ENCODE measurements around the gene EIF4E3. TPM values are rescaled to one million over a fixed set of nuclear protein-coding genes. Genes with fewer than 3 reads are reported as not detected.
A peak's percentile ranks its signal among the peaks of the same experiment; 100 is the strongest.

Gene EIF4E3
- total and polyA plus RNA-seq, 2 donors from 2014 or later: 10.5 to 37.1 TPM

GRCh38 chr3:71726146-71726545 lies 944 bp upstream of the EIF4E3 start:
- no peaks in the 10 kb centered on the region for H3K27me3 ChIP-seq (ENCODE audit: control insufficient read depth, insufficient read depth, low read length)
- peak overlapping the region in 1 of 3 donors; percentile 60 for H3K9ac ChIP-seq (ENCODE audit: low read length in 3 of 3)
- H3K27ac ChIP-seq (ENCODE audit: low read depth in 2 of 2, low read length in 2 of 2): no peak overlapping the region
- no peak overlapping the region for H3K4me3 ChIP-seq (ENCODE audit: low read length in 3 of 3)
- DNase-seq (no peak), FAIRE-seq (no peak)
- peaks cover 0 to 13% (median 2%) of the 10 kb centered on the region in 3 donors for H3K4me1 ChIP-seq (ENCODE audit: control insufficient read depth in 2 of 3, insufficient read depth in 2 of 3, low read depth in 1 of 3, low read length in 3 of 3)
- no peak for TF ChIP-seq CTCF (IDR thresholded peaks at IDR 0.05; ENCODE audit: borderline replicate concordance, extremely low read depth, insufficient read depth)
- no peaks in the 10 kb centered on the region for H3K9me3 ChIP-seq (ENCODE audit: control insufficient read depth in 2 of 3, insufficient read depth in 1 of 3, low read length in 3 of 3)
- H3K36me3 ChIP-seq (ENCODE audit: control insufficient read depth in 2 of 3, insufficient read depth in 3 of 3, low read length in 3 of 3): no peaks in the 10 kb centered on the region
- intact Hi-C loops (cut with DNase I): no loop called here

GRCh38 chr3:71724584-71725270 lies 475 bp downstream of the EIF4E3 start:
- FAIRE-seq: no peak
- intact Hi-C loops (cut with DNase I): no loop called here
- H3K4me1 ChIP-seq (ENCODE audit: control insufficient read depth in 2 of 3, insufficient read depth in 2 of 3, low read depth in 1 of 3, low read length in 3 of 3): peaks cover 0 to 10% (median 2%) of the 10 kb centered on the region in 3 donors

GRCh38 chr3:71724171-71724453 lies 1.1 kb downstream of the EIF4E3 start:
- no peak for FAIRE-seq
- intact Hi-C loops (cut with DNase I): no loop called here
- peak overlapping the region in 2 of 3 donors; percentile 5 to 71 for H3K9ac ChIP-seq (ENCODE audit: low read length in 3 of 3)

More at GRCh38 chr3:71724584-71725270, 475 bp downstream of the EIF4E3 start:
- Histone ChIP-seq H3K27me3 (ENCODE audit: control insufficient read depth, insufficient read depth, low read length) (no peaks in the 10 kb centered on the region), H3K4me3 (ENCODE audit: low read length in 3 of 3) (peak overlapping the region; percentile 45 to 85 (median 60)), H3K9me3 (ENCODE audit: control insufficient read depth in 2 of 3, insufficient read depth in 1 of 3, low read length in 3 of 3) (no peaks in the 10 kb centered on the region), H3K36me3 (ENCODE audit: control insufficient read depth in 2 of 3, insufficient read depth in 3 of 3, low read length in 3 of 3) (no peaks in the 10 kb centered on the region), H3K27ac (ENCODE audit: low read depth in 2 of 2, low read length in 2 of 2) (peak overlapping the region in 1 of 2 donors; percentile 55), H3K9ac (ENCODE audit: low read length in 3 of 3) (peak overlapping the region; percentile 5 to 71 (median 5))
- DNase-seq: peak; percentile 46 to 80 (median 65)
- no peak for TF ChIP-seq CTCF (IDR thresholded peaks at IDR 0.05; ENCODE audit: borderline replicate concordance, extremely low read depth, insufficient read depth)

More at GRCh38 chr3:71724171-71724453, 1.1 kb downstream of the EIF4E3 start:
- no peak for DNase-seq
- Histone ChIP-seq H3K36me3 (ENCODE audit: control insufficient read depth in 2 of 3, insufficient read depth in 3 of 3, low read length in 3 of 3) (no peaks in the 10 kb centered on the region), H3K4me1 (ENCODE audit: control insufficient read depth in 2 of 3, insufficient read depth in 2 of 3, low read depth in 1 of 3, low read length in 3 of 3) (peaks cover 0 to 7% (median 2%) of the 10 kb centered on the region in 3 donors), H3K27ac (ENCODE audit: low read depth in 2 of 2, low read length in 2 of 2) (no peak overlapping the region), H3K27me3 (ENCODE audit: control insufficient read depth, insufficient read depth, low read length) (no peaks in the 10 kb centered on the region), H3K4me3 (ENCODE audit: low read length in 3 of 3) (peak overlapping the region in 2 of 3 donors; percentile 60 to 85), H3K9me3 (ENCODE audit: control insufficient read depth in 2 of 3, insufficient read depth in 1 of 3, low read length in 3 of 3) (no peaks in the 10 kb centered on the region)
- TF ChIP-seq CTCF (IDR thresholded peaks at IDR 0.05; ENCODE audit: borderline replicate concordance, extremely low read depth, insufficient read depth): no peak

All from kidney (tissue), 14 donors.